KMS-11 (cell line): ENCODE measurements around the gene MAGI3.

Experiments
- H2AFZ ChIP-seq: fragments of 200-600 bp; sonication (generic); 2 replicates; pipeline ENCODE4 v1.6.1; 2016; ENCODE audit warnings: antibody characterized with exemption, mixed run types, low read depth
- H3K27ac ChIP-seq: fragments of 200-600 bp; sonication (generic); 2 replicates; pipeline ENCODE4 v1.6.1; 2016; ENCODE audit warnings: mild to moderate bottlenecking, mixed run types
- H3K27me3 ChIP-seq: fragments of 200-600 bp; sonication (generic); 2 replicates; pipeline ENCODE4 v1.6.1; 2017; ENCODE audit warnings: mild to moderate bottlenecking, low read depth, mixed run types, moderate library complexity; ENCODE audit not compliant: insufficient read depth
- H3K36me3 ChIP-seq: fragments of 200-600 bp; sonication (generic); 2 replicates; pipeline ENCODE4 v1.6.1; 2017; ENCODE audit warnings: mild to moderate bottlenecking, mixed run types; ENCODE audit not compliant: insufficient read depth
- H3K4me1 ChIP-seq: fragments of 200-600 bp; sonication (generic); 2 replicates; pipeline ENCODE4 v1.6.1; 2016; ENCODE audit warnings: mild to moderate bottlenecking, low read depth, mixed run types; ENCODE audit not compliant: poor library complexity, severe bottlenecking
- H3K4me2 ChIP-seq: fragments of 200-600 bp; sonication (generic); 2 replicates; pipeline ENCODE4 v1.7.0; 2016; ENCODE audit warnings: mild to moderate bottlenecking, mixed run types
- H3K4me3 ChIP-seq: fragments of 200-600 bp; sonication (generic); IDR thresholded peaks from 2 replicates; pipeline ENCODE4 v1.6.1; 2017; ENCODE audit warnings: low read depth, low read length, mixed read lengths; ENCODE audit not compliant: insufficient read depth
- H3K79me2 ChIP-seq: fragments of 200-600 bp; sonication (generic); 2 replicates; pipeline ENCODE4 v1.6.1; 2016; ENCODE audit warnings: low read depth, mixed run types; ENCODE audit not compliant: insufficient read depth
- H3K9ac ChIP-seq: fragments of 200-600 bp; sonication (generic); 2 replicates; pipeline ENCODE4 v1.6.1; 2016; ENCODE audit warnings: mild to moderate bottlenecking, mixed run types
- H4K20me1 ChIP-seq: fragments of 200-600 bp; sonication (generic); 2 replicates; pipeline ENCODE4 v1.6.1; 2016; ENCODE audit warnings: mild to moderate bottlenecking, mixed run types; ENCODE audit not compliant: insufficient read depth
- CTCF ChIP-seq: fragments of 200-600 bp; sonication (generic); conservative IDR thresholded peaks from 2 replicates; pipeline ENCODE4 v1.6.1; 2017; ENCODE audit warnings: low read depth, mild to moderate bottlenecking, antibody characterized with exemption, low read length, moderate library complexity, mixed read lengths

The MAGI3 gene

GRCh38 chr1:113628997-113629396 lies 238.7 kb downstream of the MAGI3 start:
- H3K27me3 ChIP-seq, result no peaks in the 10 kb centered on the region
- H3K4me1 ChIP-seq, result peaks cover 5% of the 10 kb centered on the region
- H3K4me3 ChIP-seq, result no peak overlapping the region
- H3K36me3 ChIP-seq, result no peaks in the 10 kb centered on the region
- no peak for TF ChIP-seq CTCF
- no peak overlapping the region for H3K9ac ChIP-seq
- no peak overlapping the region for H3K27ac ChIP-seq
- H3K4me2 ChIP-seq, result no peak overlapping the region
- no peaks in the 10 kb centered on the region for H3K79me2 ChIP-seq
- H4K20me1 ChIP-seq, result no peaks in the 10 kb centered on the region
- no peak overlapping the region for H2AFZ ChIP-seq

- H3K4me2 ChIP-seq, result no peak overlapping the region
- no peak overlapping the region for H2AFZ ChIP-seq
- no peaks in the 10 kb centered on the region for H3K79me2 ChIP-seq
- no peaks in the 10 kb centered on the region for H3K27me3 ChIP-seq
- peaks cover 5% of the 10 kb centered on the region for H3K4me1 ChIP-seq
- TF ChIP-seq CTCF, result no peak
- H3K36me3 ChIP-seq, result no peaks in the 10 kb centered on the region
- no peak overlapping the region for H3K27ac ChIP-seq
- no peaks in the 10 kb centered on the region for H4K20me1 ChIP-seq
- no peak overlapping the region for H3K9ac ChIP-seq
- H3K4me3 ChIP-seq, result no peak overlapping the region
These were observed 240.3 kb downstream of the MAGI3 start for GRCh38 chr1:113630340-113631327.

- Histone ChIP-seq H2AFZ (no peak overlapping the region), H3K4me3 (no peak overlapping the region), H3K27me3 (no peaks in the 10 kb centered on the region), H3K36me3 (no peaks in the 10 kb centered on the region), H3K4me1 (no peaks in the 10 kb centered on the region), H4K20me1 (no peaks in the 10 kb centered on the region), H3K4me2 (no peak overlapping the region), H3K27ac (no peak overlapping the region), H3K9ac (no peak overlapping the region), H3K79me2 (no peaks in the 10 kb centered on the region)
- TF ChIP-seq CTCF, result no peak
These were observed 251.1 kb downstream of the MAGI3 start for GRCh38 chr1:113641396-113641795.

GRCh38 chr1:113647164-113647563 lies 256.8 kb downstream of the MAGI3 start:
- Histone ChIP-seq H4K20me1 (no peaks in the 10 kb centered on the region), H3K79me2 (no peaks in the 10 kb centered on the region), H3K27me3 (no peaks in the 10 kb centered on the region), H3K4me2 (no peak overlapping the region), H2AFZ (no peak overlapping the region), H3K9ac (no peak overlapping the region), H3K4me3 (no peak overlapping the region), H3K4me1 (no peaks in the 10 kb centered on the region), H3K36me3 (no peaks in the 10 kb centered on the region), H3K27ac (no peak overlapping the region)
- TF ChIP-seq CTCF, result no peak
